ENCODE measurements around the gene ARPC4.
"Not testable (repeated sequence)": the region's sequence is repeated elsewhere in the genome, so short reads cannot be mapped to it uniquely, and the experiment has no call there.

The ARPC4 gene

DNA sequence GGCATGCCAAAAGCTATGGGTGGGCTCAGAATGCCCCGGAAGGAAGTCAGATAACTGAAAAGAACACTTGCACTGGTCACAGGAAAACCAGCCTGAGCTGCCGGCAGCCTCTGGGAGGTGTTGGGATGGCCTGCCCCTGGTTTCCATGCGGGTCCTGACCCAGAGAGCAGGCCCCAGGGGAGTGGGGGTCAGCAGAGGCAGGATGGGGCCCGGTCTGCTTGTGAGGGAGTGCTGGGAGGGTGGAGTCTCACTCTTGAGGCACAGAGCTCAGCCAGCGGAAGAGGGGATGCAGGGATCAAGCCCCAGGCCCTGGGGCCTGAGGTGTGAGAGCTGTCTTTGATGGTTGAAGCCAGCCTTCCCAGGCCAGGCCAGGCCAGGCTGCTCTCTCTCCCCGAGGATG is 53.3 kb downstream of the ARPC4 start:
- DNase-seq: peak in 3 of 10 donors; percentile 52 to 61 (median 57)

DNA sequence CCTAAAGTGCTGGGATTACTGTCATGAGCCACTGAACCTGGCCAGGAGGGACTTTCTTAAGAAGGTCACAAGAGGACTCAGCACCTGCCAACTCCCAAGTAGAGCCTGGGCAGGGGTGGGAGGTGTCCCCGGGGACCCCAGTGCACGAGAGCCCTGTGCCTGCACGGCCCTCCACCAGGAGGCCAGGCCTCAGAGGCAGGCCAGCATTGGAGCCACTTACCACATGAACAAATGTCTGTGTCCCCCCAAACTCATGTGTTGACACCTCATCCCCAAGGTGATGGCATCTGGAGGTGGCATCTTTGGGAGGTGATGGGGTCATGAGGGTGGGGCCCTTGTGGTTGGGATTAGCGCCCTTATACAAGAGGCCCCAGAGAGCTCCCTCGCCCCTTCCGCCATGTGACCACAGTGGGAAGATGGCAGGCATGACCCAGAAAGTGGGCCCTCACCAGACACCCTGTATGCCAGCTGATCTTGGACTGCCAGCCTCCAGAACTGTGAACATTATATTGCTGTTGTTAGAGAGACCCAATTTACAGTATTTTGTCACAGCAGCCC is 54.1 kb downstream of the ARPC4 start:
- intact Hi-C loops (cut with DNase I): loop anchor here (5.0 kb wide), 1 partner anchor 85 kb away; the partner anchor contains the start of gene CRELD1
- DNase-seq: peak in 3 of 10 donors; percentile 20 to 81 (median 57)

More for the DNA sequence above, 53.3 kb downstream of the ARPC4 start:
- intact Hi-C loops (cut with DNase I): loop anchor here (5.0 kb wide), 1 partner anchor 86 kb away; the partner anchor contains the start of gene CRELD1

DNA sequence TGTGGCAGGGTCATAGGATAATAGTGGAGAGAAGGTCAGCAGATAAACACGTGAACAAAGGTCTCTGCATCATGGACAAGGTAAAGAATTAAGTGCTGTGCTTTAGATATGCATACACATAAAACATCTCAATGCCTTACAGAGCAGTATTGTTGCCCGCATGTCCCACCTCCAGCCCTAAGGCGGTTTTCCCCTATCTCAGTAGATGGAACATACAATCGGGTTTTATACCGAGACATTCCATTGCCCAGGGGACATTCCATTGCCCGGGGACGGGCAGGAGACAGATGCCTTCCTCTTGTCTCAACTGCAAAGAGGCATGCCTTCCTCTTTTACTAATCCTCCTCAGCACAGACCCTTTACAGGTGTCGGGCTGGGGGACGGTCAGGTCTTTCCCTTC is 55.0 kb downstream of the ARPC4 start:
- peak in 1 of 10 donors; percentile 14 for DNase-seq
- intact Hi-C loops (cut with DNase I): loop anchor here (2.0 to 5.0 kb wide), 2 partner anchors 55 to 84 kb away; partner anchors contain the start of genes ARPC4, CRELD1 and TADA3

DNA sequence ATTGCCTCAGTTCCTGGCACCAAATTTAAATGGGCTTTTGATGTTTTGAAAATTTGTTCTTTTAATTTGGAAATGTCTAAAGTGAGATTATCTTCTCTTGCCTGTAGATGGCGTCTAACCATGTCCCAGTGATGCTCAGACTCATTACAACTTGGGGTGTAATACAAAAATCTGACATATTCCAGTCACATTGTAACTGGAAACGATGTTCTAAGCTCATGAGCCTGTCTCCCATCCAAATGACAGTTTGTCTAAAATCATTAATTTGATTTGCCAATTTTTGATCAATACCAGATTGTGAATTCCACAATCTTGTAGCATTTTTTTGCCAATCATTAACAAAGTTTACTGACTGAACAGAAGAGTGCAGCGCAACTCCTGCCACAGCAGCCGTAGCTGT is 56.0 kb downstream of the ARPC4 start:
- DNase-seq: peak in 1 of 10 donors; percentile 37
- intact Hi-C loops (cut with DNase I): loop anchor here (2.0 to 5.0 kb wide), 2 partner anchors 56 to 83 kb away; partner anchors contain the start of genes ARPC4, CRELD1 and TADA3

DNA sequence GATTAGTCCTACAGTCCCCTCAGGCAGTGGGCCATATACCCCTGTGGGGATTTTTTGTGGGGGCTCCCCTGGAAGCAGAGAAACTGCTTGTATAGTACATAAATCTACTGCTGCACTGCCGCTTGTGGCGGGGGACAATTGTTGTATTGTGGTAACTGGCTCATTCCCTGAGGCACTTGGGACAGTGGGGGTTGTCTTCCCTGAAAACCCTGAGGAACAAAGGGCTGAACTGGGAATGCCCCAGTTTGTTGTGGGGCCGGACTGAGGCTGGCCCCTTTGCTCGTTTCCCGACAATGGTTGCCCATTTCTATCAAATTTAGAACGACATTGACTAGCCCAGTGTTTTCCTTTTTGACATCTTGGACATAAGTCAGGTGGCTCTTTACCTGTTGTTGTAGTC is 58.5 kb downstream of the ARPC4 start:
- peak in 3 of 10 donors; percentile 37 to 75 (median 49) for DNase-seq
- intact Hi-C loops (cut with DNase I): not testable (repeated sequence)

DNA sequence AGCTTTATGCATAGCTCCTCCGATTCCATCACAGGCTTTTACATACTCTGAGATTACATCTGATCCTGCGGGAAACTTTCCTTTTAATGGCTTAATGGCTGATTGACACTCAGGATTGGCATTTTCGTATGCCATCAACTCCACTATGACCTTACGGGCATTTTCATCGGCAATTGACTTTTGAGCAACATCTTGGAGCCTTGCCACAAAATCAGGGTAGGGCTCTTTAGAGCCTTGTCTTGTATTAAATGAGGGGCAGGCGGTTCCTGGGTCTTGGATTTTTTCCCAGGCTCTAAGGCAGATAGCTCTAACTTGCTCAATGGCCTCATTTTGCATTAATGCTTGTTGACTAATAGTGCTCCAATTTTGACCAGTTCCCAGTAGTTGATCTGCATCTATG is 59.0 kb downstream of the ARPC4 start:
- intact Hi-C loops (cut with DNase I); DNase-seq: not testable (repeated sequence)

DNA sequence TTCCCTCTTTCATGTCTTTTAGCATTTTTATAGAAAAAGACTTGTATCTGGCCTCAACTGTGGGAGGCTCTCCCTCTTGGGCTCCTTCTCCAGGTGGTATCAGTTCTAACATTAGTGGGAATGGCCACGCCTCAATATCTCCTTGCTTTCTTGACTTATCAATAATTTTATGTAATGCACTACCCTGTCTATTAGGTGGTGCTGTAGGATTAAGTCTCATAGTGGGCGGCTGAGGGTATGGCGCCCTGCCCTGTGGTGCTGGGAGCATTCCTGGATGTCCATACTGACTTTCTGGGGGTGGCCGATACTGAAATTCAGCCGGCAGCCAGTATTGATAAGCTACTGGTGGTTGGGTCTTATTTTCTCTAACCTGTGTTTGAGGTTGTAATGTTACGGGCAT is 59.6 kb downstream of the ARPC4 start:
- intact Hi-C loops (cut with DNase I): no loop called here
- DNase-seq: peak in 2 of 10 donors; percentile 13 to 22

DNA sequence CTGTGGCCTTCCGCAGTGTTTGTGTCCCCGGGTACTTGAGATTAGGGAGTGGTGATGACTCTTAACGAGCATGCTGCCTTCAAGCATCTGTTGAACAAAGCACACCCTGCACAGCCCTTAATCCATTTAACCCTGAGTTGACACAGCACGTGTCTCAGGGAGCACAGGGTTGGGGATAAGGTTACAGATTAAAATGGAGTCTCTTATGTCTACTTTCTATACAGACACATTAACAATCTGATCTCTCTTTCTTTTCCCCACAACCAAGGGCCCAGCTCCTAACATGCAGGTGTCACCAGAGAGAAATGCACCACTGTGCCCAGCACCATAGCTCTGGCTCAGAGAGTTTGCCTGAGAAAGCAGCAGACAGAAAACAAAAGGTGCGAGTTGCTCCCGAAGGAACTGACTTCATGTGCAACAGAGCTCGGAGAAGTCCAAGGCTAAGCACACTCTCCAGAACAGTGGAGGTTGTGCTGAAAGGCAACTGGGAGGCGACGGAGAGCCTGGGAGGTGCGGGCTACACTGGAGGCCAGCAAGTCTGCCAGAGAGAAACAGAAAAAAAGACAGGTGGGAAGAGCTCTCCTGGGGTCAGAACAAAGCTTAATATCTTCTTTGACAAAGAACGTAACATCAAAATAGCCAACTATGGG is 61.5 kb downstream of the ARPC4 start:
- intact Hi-C loops (cut with DNase I): not testable (repeated sequence)
- DNase-seq: peak in 2 of 10 donors; percentile 12 to 16

DNA sequence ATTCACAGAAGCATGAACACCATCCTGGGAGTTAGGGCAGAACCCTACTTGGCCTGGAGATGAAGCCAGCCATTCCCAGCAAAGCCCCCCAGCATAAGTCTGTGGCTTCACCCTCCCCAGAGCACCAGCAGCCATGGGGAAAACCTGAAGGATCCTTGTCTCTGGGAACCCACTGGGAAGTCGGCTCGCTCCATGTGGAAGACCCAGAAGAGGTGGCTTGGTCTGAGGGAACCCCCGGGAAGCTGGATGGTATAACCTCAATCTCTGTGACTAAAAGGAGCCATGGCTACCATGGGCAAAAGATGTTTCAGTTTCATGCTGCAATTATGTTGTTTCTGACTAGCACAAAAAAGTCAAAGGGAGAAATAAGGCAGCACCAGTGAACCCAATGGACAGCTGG is 62.7 kb downstream of the ARPC4 start:
- intact Hi-C loops (cut with DNase I): no loop called here
- DNase-seq: peak in 2 of 10 donors; percentile 15 to 22
